C4-2B (cell line): ENCODE measurements around the gene SPDYC.

Experiments
- CTCF ChIP-seq: fragments of 450-650 bp; conservative IDR thresholded peaks from 2 replicates; pipeline ENCODE4 v1.5.1; 2017; ENCODE audit warnings: mild to moderate bottlenecking
- ZFX ChIP-seq: fragments of 450-650 bp; IDR thresholded peaks from 2 replicates; pipeline ENCODE4 v1.6.1; 2017

GRCh38 chr11:65186701-65187100 lies 16.7 kb downstream of the SPDYC start:
- TF ChIP-seq CTCF (no peak), ZFX (no peak)
